Activated gamma-delta T cell treated with anti-CD3 and anti-CD28 coated beads, Interleukin-2, amount 50 U/mL, for 16 hours (primary cell): ENCODE measurements around the gene TMC1.
"Not testable (repeated sequence)": the region's sequence is repeated elsewhere in the genome, so short reads cannot be mapped to it uniquely, and the experiment has no call there.

Experiments
- DNase-seq: peaks from one replicate; pipeline ENCODE4 v3.0.0-alpha.2; 2020; ENCODE audit warnings: low read depth

Gene TMC1

GRCh38 chr9:72823971-72824370 lies 302.6 kb downstream of the TMC1 start:
- DNase-seq, result no peak

DNA sequence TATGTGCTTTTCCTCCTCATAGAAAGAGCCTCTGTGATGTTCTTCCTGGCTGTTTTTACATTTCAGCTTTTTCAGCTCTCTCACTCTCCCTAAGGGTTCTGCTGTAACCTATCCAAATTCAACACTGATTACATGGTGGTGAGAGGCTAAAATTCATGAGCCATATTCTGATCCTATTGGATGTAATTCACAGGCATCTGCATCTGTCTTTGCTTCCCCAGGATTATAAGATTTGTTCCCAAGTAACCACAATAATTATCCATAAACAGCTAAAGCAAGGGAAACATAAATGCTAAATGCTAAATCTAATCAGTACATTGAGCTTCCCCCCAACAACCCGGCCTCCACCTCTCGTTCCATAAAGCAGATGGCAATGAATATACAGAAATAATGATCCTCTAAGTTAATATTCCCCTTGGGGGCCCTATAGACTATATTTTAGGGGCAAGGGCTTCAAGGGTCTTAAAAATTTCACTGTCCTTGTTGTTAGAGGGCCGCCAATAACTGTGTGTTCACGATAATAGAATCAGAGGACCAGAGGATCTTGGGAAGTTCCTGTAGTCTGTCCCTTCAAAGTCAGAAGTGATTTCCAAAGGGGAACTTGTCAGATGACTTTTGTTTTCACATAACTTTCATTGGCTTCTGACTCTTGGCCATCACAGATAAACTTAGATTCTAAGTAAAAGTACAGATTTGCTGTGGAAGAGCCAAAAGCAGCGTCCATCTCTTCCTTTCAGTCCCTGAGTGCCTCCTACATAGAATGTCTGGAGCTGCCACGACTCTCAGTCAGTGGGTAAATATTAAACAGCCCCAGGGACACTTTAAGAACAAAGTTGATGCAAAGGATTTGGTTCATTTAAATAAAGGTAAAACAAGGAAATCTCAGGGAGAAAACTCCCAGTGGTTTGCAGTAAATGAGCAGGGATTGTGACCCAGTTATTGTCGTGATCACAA lies 305.9 kb downstream of the TMC1 start:
- DNase-seq, result no peak

DNA sequence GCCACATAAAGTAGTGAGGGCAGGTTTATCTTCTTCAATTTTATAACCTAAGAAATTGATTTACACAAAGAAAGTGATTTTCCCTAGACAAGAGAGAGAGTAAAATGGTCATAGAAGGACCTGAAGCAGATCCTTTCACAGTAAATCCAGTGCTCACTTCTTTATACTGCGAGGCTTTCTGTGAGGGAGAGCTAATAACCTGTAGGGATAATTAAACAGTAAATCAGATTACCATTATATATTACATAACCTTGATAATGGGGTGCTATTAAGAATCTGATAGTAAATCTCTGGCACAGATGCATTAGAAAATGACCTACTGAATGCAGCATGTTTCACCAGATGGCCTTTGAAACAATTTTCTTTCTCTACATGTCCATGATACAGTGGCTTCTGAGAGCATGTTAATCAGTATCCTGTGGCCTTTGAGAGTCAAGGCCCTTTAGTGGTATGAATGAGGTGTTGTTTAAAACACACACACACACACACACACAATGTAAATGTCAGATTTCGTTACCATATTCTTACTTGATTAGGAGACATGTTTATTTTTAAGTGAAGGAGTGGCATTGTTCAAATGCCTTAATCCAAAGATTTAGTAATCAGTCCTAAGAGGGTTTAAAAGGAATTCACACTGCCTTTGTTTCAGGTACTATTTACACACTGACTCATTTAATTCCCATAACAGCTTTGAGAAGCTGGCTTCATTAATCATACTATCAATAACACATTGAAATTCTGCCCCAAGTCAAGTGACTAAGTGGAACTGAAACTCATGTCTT lies 306.7 kb downstream of the TMC1 start:
- no peak for DNase-seq

- no peak for DNase-seq
Observed at GRCh38 chr9:72834994-72835393, 313.6 kb downstream of the TMC1 start.

- no peak for DNase-seq
Observed at GRCh38 chr9:72836790-72837189, 315.4 kb downstream of the TMC1 start.

GRCh38 chr9:72839085-72839484 lies 317.7 kb downstream of the TMC1 start:
- DNase-seq, result no peak

DNA sequence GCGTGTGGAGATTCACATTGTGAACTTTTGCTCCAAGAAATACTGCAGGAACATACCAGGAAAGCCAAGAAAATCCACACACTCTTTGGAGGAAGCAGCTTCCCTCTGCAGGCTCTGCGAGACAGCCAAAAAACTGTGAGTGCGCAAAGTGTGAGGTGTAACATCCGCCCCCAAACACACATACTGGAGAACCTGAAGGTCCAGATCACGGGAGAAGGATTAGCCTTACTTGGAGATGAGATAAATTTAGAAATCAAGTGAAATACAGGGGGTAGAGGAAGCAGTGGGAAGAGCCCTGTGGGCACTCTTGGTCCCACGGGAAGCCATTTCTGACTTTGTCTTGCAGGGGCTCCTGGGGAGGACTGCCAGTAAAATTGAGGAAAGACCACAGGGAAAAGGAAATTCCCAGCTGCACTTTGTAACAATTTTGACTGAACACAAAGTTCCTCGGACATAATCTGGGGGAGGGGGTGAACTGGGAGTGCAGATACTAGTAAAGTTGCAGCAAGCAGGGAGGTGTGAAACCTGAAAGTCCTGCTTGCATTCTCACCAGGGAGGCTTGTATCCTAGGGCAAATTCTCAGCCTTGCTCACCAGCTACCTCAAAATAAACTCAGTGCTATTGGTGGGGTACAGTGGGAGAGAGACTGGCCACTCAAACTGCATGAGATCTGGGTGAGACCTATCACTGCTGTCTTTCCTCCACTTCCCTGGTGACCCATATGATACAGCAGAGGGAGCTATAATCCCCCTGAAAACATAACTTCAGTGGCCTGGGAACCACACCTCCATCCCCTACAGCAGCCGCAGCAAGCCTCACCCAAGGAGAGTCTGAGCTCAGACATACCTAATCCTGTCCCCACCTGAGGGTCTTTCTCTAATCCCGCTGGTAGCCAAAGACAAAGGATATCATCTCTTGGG lies 322.4 kb downstream of the TMC1 start:
- DNase-seq, result no peak

- DNase-seq, result no peak
Observed at GRCh38 chr9:72844440-72844768, 323.0 kb downstream of the TMC1 start.

DNA sequence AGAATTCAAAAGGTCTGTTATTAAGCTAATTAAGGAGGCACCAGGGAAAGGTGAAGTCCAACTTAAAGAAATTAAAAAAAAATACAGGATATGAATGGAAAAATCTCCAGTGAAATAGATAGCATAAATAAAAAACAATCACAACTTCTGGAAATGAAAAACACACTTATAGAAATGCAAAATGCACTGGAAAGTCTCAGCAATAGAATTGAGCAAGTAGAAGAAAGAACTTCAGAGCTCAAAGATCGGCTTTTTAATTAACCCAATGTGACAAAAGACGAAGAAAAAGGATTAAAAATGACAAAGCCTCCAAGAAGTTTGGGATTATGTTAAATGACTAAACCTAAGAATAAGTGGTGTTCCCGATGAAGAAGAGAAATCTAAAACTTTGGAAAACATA lies 323.6 kb downstream of the TMC1 start:
- not testable (repeated sequence) for DNase-seq

DNA sequence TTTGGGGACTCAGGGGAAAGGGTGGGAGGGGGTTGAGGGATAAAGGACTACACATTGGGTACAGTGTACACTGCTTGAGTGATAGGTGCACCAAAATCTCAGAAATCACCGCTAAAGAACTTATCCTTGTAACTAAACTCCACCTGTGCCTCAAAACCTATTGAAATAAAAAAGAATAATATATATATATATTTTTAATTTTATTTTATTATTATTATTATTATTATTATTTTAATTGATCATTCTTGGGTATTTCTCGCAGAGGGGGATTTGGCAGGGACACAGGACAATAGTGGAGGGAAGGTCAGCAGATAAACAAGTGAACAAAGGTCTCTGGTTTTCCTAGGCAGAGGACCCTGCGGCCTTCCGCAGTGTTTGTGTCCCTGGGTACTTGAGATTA lies 328.8 kb downstream of the TMC1 start:
- not testable (repeated sequence) for DNase-seq

DNA sequence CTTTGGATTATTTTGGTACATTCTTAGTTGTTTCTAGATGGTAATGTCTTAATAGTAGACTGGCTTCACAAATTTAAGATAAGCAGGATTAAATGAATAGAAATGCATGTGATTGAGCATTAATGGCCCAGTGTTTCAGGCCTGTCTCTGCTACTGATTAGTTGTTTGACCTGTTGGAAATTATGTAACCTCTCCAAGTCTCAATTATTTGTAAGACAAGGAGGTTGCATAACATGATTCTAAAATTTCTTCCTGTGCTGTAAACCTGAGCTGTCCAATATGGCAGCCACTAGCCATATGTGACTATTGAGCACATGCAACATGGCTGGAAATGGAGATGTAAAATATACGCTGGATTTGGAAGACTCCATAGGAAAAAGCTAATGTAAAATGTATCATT lies 333.9 kb downstream of the TMC1 start:
- DNase-seq, result no peak

GRCh38 chr9:72855890-72856523 lies 334.6 kb downstream of the TMC1 start:
- DNase-seq, result no peak

DNA sequence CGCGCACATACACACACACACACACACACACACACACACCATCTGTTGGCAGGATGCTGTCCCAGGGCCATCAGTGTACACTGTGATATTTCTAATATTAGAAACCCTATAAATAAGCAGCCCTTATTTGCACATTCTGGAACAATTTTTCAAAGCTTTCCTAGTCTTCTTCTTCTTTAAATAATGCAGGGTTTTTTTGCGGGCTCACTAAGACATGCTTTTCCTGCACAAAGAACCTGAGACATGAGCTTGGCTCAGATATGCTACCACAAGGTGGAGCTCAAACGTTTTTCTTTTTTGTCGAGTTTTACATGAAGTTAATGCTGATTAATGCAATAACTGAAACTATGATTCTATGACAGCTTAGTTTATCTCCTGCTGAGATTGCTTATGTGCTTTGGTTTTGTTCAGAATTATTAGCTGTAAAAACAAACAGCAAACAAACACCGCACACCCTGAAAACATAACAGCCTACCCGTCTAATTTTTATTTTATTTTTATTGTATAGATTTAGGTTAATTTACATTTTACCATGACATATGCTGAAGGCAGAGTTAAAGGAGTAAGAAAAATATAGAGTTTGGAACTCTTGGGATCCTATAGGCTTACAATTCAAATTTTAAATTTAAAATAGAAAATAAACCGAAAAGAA lies 335.7 kb downstream of the TMC1 start:
- DNase-seq, result no peak

- no peak for DNase-seq
Observed at GRCh38 chr9:72857624-72857996, 336.2 kb downstream of the TMC1 start.

- no peak for DNase-seq
Observed at GRCh38 chr9:72858089-72858912, 336.9 kb downstream of the TMC1 start.

- DNase-seq, result not testable (repeated sequence)
Observed at GRCh38 chr9:72862788-72863187, 341.4 kb downstream of the TMC1 start.

GRCh38 chr9:72863456-72864094 lies 342.2 kb downstream of the TMC1 start:
- no peak for DNase-seq

- DNase-seq, result no peak
Observed at GRCh38 chr9:72864327-72864726, 342.9 kb downstream of the TMC1 start.

DNA sequence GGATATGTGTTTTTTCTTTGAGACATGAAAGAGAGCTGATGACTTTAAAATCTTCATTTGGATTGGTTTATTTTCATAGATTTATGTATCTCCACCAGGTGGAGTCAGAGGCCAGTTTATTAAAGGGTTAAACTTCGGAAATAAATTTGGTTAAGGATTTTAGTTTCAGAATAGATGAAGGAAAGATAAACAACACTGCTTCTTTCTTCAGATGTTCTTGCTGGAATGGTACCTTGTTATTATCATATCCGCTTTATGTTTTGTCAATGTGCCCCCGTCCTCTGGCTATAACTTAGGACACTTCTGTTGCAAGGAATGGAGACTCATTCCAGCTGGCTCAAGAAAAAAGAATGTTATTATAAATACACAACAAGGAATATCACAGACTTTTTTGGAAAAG lies 350.3 kb downstream of the TMC1 start:
- DNase-seq, result no peak

DNA sequence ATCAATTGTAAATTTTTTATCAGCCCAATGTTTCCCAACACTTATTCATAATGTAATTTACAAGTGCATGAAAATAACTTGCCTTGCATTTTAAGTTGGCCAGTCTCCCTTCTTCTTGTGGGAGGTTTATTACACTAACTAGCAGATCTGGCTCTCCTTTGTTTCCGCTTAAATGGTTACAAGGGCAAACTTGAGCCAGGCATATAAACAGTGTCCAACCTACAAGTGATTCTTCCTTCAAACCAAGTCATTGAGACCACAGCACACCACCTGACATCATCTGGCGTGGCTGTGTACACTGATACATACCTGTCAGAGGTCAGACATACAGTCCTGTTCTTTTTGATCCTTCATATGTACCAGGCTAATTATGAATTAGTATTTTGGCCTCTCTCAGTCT lies 351.3 kb downstream of the TMC1 start:
- no peak for DNase-seq
